ENCODE measurements around the gene CORO2A.

DNA sequence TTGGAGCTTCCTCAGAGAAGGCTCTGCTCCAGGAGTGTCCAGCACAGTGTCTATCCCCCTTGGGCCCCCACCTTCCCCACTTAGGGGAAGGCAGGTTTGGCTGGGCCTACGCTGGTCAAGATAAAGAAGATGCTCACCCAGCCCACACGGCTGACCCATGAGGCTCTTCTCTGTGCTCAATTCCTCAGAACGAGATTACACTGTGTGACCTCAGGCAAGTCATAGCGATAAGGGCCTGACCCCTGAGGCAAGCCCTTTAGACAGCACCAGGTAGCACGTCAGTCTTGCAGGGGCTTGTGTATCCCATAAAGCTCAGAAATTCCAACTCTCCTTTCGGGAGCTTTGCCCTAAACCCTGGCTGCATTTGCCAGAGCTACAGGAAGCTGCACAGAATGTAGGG is 32.6 kb downstream of the CORO2A start:
- TF ChIP-seq, protein P1, sequence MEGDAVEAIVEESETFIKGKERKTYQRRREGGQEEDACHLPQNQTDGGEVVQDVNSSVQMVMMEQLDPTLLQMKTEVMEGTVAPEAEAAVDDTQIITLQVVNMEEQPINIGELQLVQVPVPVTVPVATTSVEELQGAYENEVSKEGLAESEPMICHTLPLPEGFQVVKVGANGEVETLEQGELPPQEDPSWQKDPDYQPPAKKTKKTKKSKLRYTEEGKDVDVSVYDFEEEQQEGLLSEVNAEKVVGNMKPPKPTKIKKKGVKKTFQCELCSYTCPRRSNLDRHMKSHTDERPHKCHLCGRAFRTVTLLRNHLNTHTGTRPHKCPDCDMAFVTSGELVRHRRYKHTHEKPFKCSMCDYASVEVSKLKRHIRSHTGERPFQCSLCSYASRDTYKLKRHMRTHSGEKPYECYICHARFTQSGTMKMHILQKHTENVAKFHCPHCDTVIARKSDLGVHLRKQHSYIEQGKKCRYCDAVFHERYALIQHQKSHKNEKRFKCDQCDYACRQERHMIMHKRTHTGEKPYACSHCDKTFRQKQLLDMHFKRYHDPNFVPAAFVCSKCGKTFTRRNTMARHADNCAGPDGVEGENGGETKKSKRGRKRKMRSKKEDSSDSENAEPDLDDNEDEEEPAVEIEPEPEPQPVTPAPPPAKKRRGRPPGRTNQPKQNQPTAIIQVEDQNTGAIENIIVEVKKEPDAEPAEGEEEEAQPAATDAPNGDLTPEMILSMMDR (IDR thresholded peaks at IDR 0.05) = no peak
- TF ChIP-seq POLR2A (IDR thresholded peaks at IDR 0.05) = no peak

Data from body of pancreas (tissue), 4 donors.